HEK293 (cell line): Measurements from ENCODE around the gene HOXD9.

Experiments used
- CTCF ChIA-PET: fragments of 350-600 bp; formaldehyde crosslinking; extraction: SDS; loops from one replicate; lab custom pipeline; 2021; ENCODE audit warnings: antibody characterized with exemption; lab: Yijun Ruan, JAX
- POLR2A ChIA-PET: fragments of 300-600 bp; formaldehyde crosslinking; extraction: SDS; loops from one replicate; lab custom pipeline; 2020; ENCODE audit warnings: antibody characterized with exemption, inconsistent platforms; lab: Yijun Ruan, JAX
- H3K27ac ChIP-seq: fragments of 200-500 bp; sonication (Bioruptor generic); 2 replicates; pipeline ENCODE4 v1.5.1; 2014; ENCODE audit warnings: low read depth, low read length, control low read depth, inconsistent platforms; ENCODE audit errors: extremely low read depth
- H3K36me3 ChIP-seq, 2 experiments: fragments of 200-500 bp in 1 of 2; sonication (Bioruptor generic) in 1 of 2; 1 replicate in 1 of 2; 2 replicates in 1 of 2; pipeline ENCODE4 v1.5.1; 2014 to 2017; ENCODE audit warnings: inconsistent platforms in 2 of 2, low read length in 2 of 2; ENCODE audit not compliant: control insufficient read depth in 2 of 2, insufficient read depth in 1 of 2
- H3K4me1 ChIP-seq: fragments of 200-500 bp; sonication (Bioruptor generic); 2 replicates; pipeline ENCODE4 v1.5.1; 2014; ENCODE audit warnings: mild to moderate bottlenecking, low read length, inconsistent platforms; ENCODE audit not compliant: control insufficient read depth, insufficient read depth
- H3K4me3 ChIP-seq: 2 replicates; pipeline ENCODE4 v1.5.1; 2011; ENCODE audit warnings: low read depth, mild to moderate bottlenecking, control low read depth, low read length, moderate library complexity
- H3K9me3 ChIP-seq: fragments of 200-500 bp; sonication (Bioruptor generic); 2 replicates; pipeline ENCODE4 v1.5.1; 2014; ENCODE audit warnings: low read depth, low read length, inconsistent platforms; ENCODE audit not compliant: control insufficient read depth, insufficient read depth
- IKZF3 ChIP-seq: fragments of 450-650 bp; IDR thresholded peaks from 2 replicates; pipeline ENCODE4 v1.5.0; 2018; ENCODE audit warnings: missing biosample characterization, mild to moderate bottlenecking, missing genetic modification characterization, moderate library complexity
- SALL2 ChIP-seq: fragments of 450-650 bp; formaldehyde crosslinking; IDR thresholded peaks from 2 replicates; pipeline ENCODE4 v1.5.0; 2017; ENCODE audit warnings: missing biosample characterization, mild to moderate bottlenecking, missing genetic modification characterization, borderline replicate concordance
- SCRT2 ChIP-seq: fragments of 450-650 bp; formaldehyde crosslinking; IDR thresholded peaks from 2 replicates; pipeline ENCODE4 v1.5.1; 2016; ENCODE audit warnings: missing biosample characterization, missing genetic modification characterization
- ZNF146 ChIP-seq: fragments of 450-650 bp; formaldehyde crosslinking; IDR thresholded peaks from 2 replicates; pipeline ENCODE4 v1.5.1; 2016; ENCODE audit warnings: missing biosample characterization, missing genetic modification characterization
- ZNF175 ChIP-seq: fragments of 450-650 bp; formaldehyde crosslinking; IDR thresholded peaks from 2 replicates; pipeline ENCODE4 v1.5.1; 2016; ENCODE audit warnings: missing biosample characterization, missing genetic modification characterization
- ZNF19 ChIP-seq: fragments of 450-650 bp; formaldehyde crosslinking; IDR thresholded peaks from 2 replicates; pipeline ENCODE4; 2016; ENCODE audit warnings: missing biosample characterization, missing genetic modification characterization, low read depth
- ZNF23 ChIP-seq: fragments of 450-650 bp; formaldehyde crosslinking; IDR thresholded peaks from 2 replicates; pipeline ENCODE4 v1.5.1; 2016; ENCODE audit warnings: missing biosample characterization, missing genetic modification characterization, borderline replicate concordance
- ZNF521 ChIP-seq: fragments of 450-650 bp; formaldehyde crosslinking; IDR thresholded peaks from 2 replicates; pipeline ENCODE4 v1.5.1; 2017; ENCODE audit warnings: missing biosample characterization, mild to moderate bottlenecking, missing genetic modification characterization
- ZNF530 ChIP-seq: fragments of 450-650 bp; formaldehyde crosslinking; IDR thresholded peaks from 2 replicates; pipeline ENCODE4 v1.5.1; 2016; ENCODE audit warnings: low read depth, missing biosample characterization, missing genetic modification characterization
- ZNF626 ChIP-seq: fragments of 450-650 bp; sonication (Bioruptor Pico); formaldehyde crosslinking; IDR thresholded peaks from 2 replicates; pipeline ENCODE4 v1.5.1; 2018; ENCODE audit warnings: missing biosample characterization, missing genetic modification characterization, inconsistent platforms
- ZNF660 ChIP-seq: fragments of 450-650 bp; IDR thresholded peaks from 2 replicates; pipeline ENCODE4 v1.5.1; 2018; ENCODE audit warnings: missing biosample characterization, mild to moderate bottlenecking, missing genetic modification characterization
- TF ChIP-seq, protein P1 (sequence below): fragments of 450-650 bp; IDR thresholded peaks from 2 replicates; pipeline ENCODE4 v1.5.1; 2018; ENCODE audit warnings: missing biosample characterization, mild to moderate bottlenecking, missing genetic modification characterization
- TF ChIP-seq, protein P2 (sequence below): fragments of 450-650 bp; formaldehyde crosslinking; IDR thresholded peaks from 2 replicates; pipeline ENCODE4 v1.5.1; 2016; ENCODE audit warnings: missing biosample characterization, missing genetic modification characterization
- TF ChIP-seq, protein P3 (sequence below): fragments of 450-650 bp; formaldehyde crosslinking; conservative IDR thresholded peaks from 2 replicates; pipeline ENCODE4 v1.5.1; 2016; ENCODE audit warnings: low read depth, missing biosample characterization, missing genetic modification characterization
- TF ChIP-seq, protein P4 (sequence below): fragments of 450-650 bp; formaldehyde crosslinking; IDR thresholded peaks from 2 replicates; pipeline ENCODE4 v1.5.1; 2016; ENCODE audit warnings: missing biosample characterization, missing genetic modification characterization

HOXD9 gene

DNA sequence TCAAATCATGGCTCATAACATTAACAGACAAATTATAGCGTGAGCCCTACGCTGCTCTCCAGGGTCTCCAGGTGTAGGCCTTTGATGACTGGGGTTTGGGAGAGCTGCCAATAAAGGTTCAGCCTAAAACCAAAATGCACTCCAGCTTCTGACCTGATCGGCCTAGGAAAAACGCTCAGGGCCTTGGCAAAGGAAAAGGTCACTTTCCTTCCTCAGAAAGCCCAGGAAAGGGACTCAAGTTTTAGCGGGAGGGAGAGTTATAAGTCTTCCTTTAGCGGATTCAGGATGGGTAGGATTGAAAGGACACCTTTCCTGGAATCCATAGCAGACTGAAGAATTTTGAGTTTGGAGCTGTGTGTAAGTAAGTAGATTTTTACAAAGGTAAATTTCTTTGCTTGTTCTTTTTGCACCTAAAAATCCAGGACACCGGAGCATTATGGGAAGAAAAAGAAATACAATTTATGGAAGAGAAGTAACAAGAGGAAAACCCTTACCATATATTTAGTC lies 47.5 kb upstream of the HOXD9 start:
- TF ChIP-seq ZNF146 (tag by site-specific recombination) (no peak), ZNF23 (tag by site-specific recombination) (no peak), SALL2 (tag by site-specific recombination) (no peak), ZNF175 (tag by site-specific recombination) (no peak), ZNF660 (tag by site-specific recombination) (no peak), ZNF19 (no peak), ZNF521 (tag by site-specific recombination) (no peak), ZNF626 (no peak), SCRT2 (tag by site-specific recombination) (no peak), IKZF3 (no peak)
- TF ChIP-seq, protein P1, sequence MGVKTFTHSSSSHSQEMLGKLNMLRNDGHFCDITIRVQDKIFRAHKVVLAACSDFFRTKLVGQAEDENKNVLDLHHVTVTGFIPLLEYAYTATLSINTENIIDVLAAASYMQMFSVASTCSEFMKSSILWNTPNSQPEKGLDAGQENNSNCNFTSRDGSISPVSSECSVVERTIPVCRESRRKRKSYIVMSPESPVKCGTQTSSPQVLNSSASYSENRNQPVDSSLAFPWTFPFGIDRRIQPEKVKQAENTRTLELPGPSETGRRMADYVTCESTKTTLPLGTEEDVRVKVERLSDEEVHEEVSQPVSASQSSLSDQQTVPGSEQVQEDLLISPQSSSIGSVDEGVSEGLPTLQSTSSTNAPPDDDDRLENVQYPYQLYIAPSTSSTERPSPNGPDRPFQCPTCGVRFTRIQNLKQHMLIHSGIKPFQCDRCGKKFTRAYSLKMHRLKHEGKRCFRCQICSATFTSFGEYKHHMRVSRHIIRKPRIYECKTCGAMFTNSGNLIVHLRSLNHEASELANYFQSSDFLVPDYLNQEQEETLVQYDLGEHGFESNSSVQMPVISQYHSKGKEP (tag by site-specific recombination), result no peak
- TF ChIP-seq, protein P2, sequence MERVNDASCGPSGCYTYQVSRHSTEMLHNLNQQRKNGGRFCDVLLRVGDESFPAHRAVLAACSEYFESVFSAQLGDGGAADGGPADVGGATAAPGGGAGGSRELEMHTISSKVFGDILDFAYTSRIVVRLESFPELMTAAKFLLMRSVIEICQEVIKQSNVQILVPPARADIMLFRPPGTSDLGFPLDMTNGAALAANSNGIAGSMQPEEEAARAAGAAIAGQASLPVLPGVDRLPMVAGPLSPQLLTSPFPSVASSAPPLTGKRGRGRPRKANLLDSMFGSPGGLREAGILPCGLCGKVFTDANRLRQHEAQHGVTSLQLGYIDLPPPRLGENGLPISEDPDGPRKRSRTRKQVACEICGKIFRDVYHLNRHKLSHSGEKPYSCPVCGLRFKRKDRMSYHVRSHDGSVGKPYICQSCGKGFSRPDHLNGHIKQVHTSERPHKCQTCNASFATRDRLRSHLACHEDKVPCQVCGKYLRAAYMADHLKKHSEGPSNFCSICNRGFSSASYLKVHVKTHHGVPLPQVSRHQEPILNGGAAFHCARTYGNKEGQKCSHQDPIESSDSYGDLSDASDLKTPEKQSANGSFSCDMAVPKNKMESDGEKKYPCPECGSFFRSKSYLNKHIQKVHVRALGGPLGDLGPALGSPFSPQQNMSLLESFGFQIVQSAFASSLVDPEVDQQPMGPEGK (tag by site-specific recombination), result no peak
- TF ChIP-seq, protein P3, sequence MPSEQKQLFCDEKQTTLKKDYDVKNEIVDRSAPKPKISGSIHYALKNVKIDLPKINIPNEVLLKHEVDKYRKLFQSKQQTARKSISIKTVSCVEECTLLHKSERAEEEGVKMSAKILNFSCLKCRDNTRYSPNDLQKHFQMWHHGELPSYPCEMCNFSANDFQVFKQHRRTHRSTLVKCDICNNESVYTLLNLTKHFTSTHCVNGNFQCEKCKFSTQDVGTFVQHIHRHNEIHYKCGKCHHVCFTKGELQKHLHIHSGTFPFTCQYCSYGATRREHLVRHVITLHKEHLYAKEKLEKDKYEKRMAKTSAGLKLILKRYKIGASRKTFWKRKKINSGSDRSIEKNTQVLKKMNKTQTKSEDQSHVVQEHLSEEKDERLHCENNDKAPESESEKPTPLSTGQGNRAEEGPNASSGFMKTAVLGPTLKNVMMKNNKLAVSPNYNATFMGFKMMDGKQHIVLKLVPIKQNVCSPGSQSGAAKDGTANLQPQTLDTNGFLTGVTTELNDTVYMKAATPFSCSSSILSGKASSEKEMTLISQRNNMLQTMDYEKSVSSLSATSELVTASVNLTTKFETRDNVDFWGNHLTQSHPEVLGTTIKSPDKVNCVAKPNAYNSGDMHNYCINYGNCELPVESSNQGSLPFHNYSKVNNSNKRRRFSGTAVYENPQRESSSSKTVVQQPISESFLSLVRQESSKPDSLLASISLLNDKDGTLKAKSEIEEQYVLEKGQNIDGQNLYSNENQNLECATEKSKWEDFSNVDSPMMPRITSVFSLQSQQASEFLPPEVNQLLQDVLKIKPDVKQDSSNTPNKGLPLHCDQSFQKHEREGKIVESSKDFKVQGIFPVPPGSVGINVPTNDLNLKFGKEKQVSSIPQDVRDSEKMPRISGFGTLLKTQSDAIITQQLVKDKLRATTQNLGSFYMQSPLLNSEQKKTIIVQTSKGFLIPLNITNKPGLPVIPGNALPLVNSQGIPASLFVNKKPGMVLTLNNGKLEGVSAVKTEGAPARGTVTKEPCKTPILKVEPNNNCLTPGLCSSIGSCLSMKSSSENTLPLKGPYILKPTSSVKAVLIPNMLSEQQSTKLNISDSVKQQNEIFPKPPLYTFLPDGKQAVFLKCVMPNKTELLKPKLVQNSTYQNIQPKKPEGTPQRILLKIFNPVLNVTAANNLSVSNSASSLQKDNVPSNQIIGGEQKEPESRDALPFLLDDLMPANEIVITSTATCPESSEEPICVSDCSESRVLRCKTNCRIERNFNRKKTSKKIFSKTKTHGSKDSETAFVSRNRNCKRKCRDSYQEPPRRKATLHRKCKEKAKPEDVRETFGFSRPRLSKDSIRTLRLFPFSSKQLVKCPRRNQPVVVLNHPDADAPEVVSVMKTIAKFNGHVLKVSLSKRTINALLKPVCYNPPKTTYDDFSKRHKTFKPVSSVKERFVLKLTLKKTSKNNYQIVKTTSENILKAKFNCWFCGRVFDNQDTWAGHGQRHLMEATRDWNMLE (tag by site-specific recombination), result no peak
- TF ChIP-seq, all 188 proteins: peak for 0
- Histone ChIP-seq H3K4me3 (no peak overlapping the region), H3K27ac (no peak overlapping the region), H3K4me1 (no peaks in the 10 kb centered on the region), H3K9me3 (no peaks in the 10 kb centered on the region), H3K36me3 (no peaks in the 10 kb centered on the region)
- CTCF ChIA-PET, result interaction anchor here (1.6 kb wide), 1 partner anchor 709 kb away, joined by 3 read pairs; no protein-coding TSS in a partner anchor
- POLR2A ChIA-PET, result interaction anchor here (0.8 kb wide), 1 partner anchor 19 kb away, joined by 3 read pairs; no protein-coding TSS in a partner anchor

DNA sequence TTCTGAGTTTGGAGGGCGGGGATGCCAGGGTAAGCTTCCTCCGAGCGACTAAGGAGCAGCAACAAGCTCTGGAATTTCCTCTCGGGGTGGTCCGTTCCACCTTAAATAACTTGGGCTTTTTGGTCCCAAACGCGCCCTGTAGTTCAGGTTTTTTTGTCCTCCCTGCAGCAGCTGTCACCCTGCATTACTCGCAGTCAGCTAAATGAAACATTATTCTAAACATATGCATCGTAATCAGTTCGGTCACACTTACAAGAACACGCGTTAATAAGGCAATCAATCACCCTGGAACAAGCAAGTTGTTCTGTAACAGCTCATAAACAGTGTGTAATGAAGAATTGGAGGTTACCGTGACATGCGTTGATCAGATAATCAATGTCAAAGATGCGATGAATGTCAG lies 47.0 kb upstream of the HOXD9 start:
- H3K9me3 ChIP-seq, result no peaks in the 10 kb centered on the region
- TF ChIP-seq ZNF23 (tag by site-specific recombination) (no peak), ZNF530 (tag by site-specific recombination) (no peak)
- TF ChIP-seq, protein P4, sequence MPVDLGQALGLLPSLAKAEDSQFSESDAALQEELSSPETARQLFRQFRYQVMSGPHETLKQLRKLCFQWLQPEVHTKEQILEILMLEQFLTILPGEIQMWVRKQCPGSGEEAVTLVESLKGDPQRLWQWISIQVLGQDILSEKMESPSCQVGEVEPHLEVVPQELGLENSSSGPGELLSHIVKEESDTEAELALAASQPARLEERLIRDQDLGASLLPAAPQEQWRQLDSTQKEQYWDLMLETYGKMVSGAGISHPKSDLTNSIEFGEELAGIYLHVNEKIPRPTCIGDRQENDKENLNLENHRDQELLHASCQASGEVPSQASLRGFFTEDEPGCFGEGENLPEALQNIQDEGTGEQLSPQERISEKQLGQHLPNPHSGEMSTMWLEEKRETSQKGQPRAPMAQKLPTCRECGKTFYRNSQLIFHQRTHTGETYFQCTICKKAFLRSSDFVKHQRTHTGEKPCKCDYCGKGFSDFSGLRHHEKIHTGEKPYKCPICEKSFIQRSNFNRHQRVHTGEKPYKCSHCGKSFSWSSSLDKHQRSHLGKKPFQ (tag by site-specific recombination), result no peak
- CTCF ChIA-PET, result interaction anchor here (1.6 kb wide), 1 partner anchor 710 kb away, joined by 3 read pairs; no protein-coding TSS in a partner anchor

More for the DNA sequence above, 47.0 kb upstream of the HOXD9 start:
- Histone ChIP-seq H3K4me1 (no peaks in the 10 kb centered on the region), H3K4me3 (no peak overlapping the region), H3K36me3 (no peaks in the 10 kb centered on the region), H3K27ac (no peak overlapping the region)
- POLR2A ChIA-PET, result interaction anchor here (0.8 kb wide), 1 partner anchor 19 kb away, joined by 3 read pairs; no protein-coding TSS in a partner anchor
